K562 (cell line): ENCODE data around the gene SLC25A20. TPM values are rescaled to one million over a fixed set of nuclear protein-coding genes. Genes with fewer than 3 reads are reported as not detected.

Experiments
- BACH1 ChIP-seq: fragments of 200-800 bp; sonication (Bioruptor generic); IDR thresholded peaks from 2 replicates; pipeline ENCODE4 v1.6.1; 2016; ENCODE audit warnings: missing genetic modification characterization, missing compliant biosample characterization
- CREB1 ChIP-seq, 2 experiments: sonication (generic) in 1 of 2; formaldehyde crosslinking in 1 of 2; IDR thresholded peaks; 2 replicates each; pipeline versions ENCODE4 v1.6.1 to v1.8.0; 2012 to 2022; ENCODE audit warnings: inconsistent platforms in 1 of 2, mild to moderate bottlenecking in 1 of 2, missing genetic modification reagents in 1 of 2, moderate library complexity in 1 of 2
- ETV1 ChIP-seq: fragments of 450-650 bp; conservative IDR thresholded peaks from 2 replicates; pipeline ENCODE4 v1.6.1; 2016; ENCODE audit warnings: missing genetic modification characterization, control low read depth, low read depth, missing compliant biosample characterization
- HMG20A ChIP-seq: fragments of 450-650 bp; formaldehyde crosslinking; conservative IDR thresholded peaks from 2 replicates; pipeline ENCODE4 v1.4.0; 2020; ENCODE audit warnings: mild to moderate bottlenecking, mixed read lengths
- IRF2 ChIP-seq: sonication (generic); formaldehyde crosslinking; IDR thresholded peaks from 2 replicates; pipeline ENCODE4 v1.8.1; 2022; ENCODE audit warnings: mild to moderate bottlenecking, missing genetic modification reagents
- PRPF4 ChIP-seq: fragments of 200-400 bp; formaldehyde crosslinking; IDR thresholded peaks from one replicate; pipeline ENCODE4 v1.6.1; 2017; ENCODE audit warnings: low read length, low read depth, mild to moderate bottlenecking; ENCODE audit not compliant: insufficient read depth, poor library complexity, severe bottlenecking
- SMAD4 ChIP-seq: fragments of 250-450 bp; sonication (Bioruptor Pico); conservative IDR thresholded peaks from 2 replicates; pipeline ENCODE4 v1.8.0; 2021; ENCODE audit warnings: inconsistent platforms, mild to moderate bottlenecking, moderate library complexity
- SREBF1 ChIP-seq: fragments of 150-350 bp; IDR thresholded peaks from 2 replicates; pipeline ENCODE4 v1.6.1; 2014; ENCODE audit warnings: antibody characterized with exemption, low read depth, low read length, borderline replicate concordance
- TAF7 ChIP-seq: fragments of 450-650 bp; IDR thresholded peaks from 2 replicates; pipeline ENCODE4 v1.6.1; 2016; ENCODE audit warnings: missing genetic modification characterization, missing compliant biosample characterization
- TCF7L2 ChIP-seq: fragments of 150-350 bp; IDR thresholded peaks from 2 replicates; pipeline ENCODE4 v1.6.1; 2016; ENCODE audit warnings: low read depth, mild to moderate bottlenecking, low read length, moderate library complexity
- U2AF1 ChIP-seq: fragments of 200-400 bp; formaldehyde crosslinking; optimal IDR thresholded peaks from 2 replicates; pipeline ENCODE3; 2017; ENCODE audit warnings: mild to moderate bottlenecking, low read depth, low read length, moderate library complexity
- ZNF239 ChIP-seq: fragments of 250-450 bp; sonication (Bioruptor Pico); IDR thresholded peaks from 2 replicates; pipeline ENCODE4 v1.4.0; 2020; ENCODE audit warnings: mild to moderate bottlenecking
- polyA plus RNA-seq, 8 experiments: library from polyadenylated mRNA; depleted of rRNA in 4 of 8; stranded (reverse) in 5 of 8; unstranded in 3 of 8; fragments of >200 nt; fragmentation: Nextera tagmentation in 2 of 8; fragmentation: Illumina TruSeq in 1 of 8; extraction: Ambion mirVana in 2 of 8; extraction: Trizol in 1 of 8; gene quantifications; 2 replicates each; pipeline versions ENCODE4 v1.2.1 to v1.2.3, GENCODE V29; 2011 to 2014; ENCODE audit warnings: inconsistent platforms in 1 of 8, missing spikeins in 1 of 8
- total RNA-seq, 7 experiments: library from RNA; depleted of rRNA in 6 of 7; stranded (reverse); fragments of >200 nt in 6 of 7; fragmentation: Illumina TruSeq in 2 of 7; extraction: Trizol in 2 of 7; gene quantifications; 2 replicates each; pipeline versions ENCODE4 v1.2.1 to v1.2.3, GENCODE V29; 2011 to 2021; ENCODE audit warnings: low replicate concordance in 1 of 7
- TF ChIP-seq, protein P1 (sequence below), 2 experiments: fragments of 450-650 bp; IDR thresholded peaks; 2 replicates each; pipeline ENCODE4 v1.6.1; 2016; ENCODE audit warnings: mild to moderate bottlenecking in 2 of 2, borderline replicate concordance in 1 of 2, low read depth in 1 of 2, moderate library complexity in 1 of 2
- TF ChIP-seq, protein P2 (sequence below): fragments of 200-400 bp; formaldehyde crosslinking; IDR thresholded peaks from 2 replicates; pipeline ENCODE4 v1.6.1; 2017; ENCODE audit warnings: mild to moderate bottlenecking, low read depth, low read length, moderate library complexity
- TF ChIP-seq, protein P3 (sequence below): fragments of 250-450 bp; sonication (Bioruptor Pico); IDR thresholded peaks from 2 replicates; pipeline ENCODE4 v1.8.0; 2021; ENCODE audit warnings: borderline replicate concordance, mild to moderate bottlenecking, moderate library complexity; ENCODE audit not compliant: poor library complexity, severe bottlenecking

Gene SLC25A20
- total and polyA plus RNA-seq, 9 of the 15 experiments (the other 6 are each of a cell fraction or from before 2014, with no cell fraction given), result 14.3 to 48.1 (median 21.6) TPM

DNA sequence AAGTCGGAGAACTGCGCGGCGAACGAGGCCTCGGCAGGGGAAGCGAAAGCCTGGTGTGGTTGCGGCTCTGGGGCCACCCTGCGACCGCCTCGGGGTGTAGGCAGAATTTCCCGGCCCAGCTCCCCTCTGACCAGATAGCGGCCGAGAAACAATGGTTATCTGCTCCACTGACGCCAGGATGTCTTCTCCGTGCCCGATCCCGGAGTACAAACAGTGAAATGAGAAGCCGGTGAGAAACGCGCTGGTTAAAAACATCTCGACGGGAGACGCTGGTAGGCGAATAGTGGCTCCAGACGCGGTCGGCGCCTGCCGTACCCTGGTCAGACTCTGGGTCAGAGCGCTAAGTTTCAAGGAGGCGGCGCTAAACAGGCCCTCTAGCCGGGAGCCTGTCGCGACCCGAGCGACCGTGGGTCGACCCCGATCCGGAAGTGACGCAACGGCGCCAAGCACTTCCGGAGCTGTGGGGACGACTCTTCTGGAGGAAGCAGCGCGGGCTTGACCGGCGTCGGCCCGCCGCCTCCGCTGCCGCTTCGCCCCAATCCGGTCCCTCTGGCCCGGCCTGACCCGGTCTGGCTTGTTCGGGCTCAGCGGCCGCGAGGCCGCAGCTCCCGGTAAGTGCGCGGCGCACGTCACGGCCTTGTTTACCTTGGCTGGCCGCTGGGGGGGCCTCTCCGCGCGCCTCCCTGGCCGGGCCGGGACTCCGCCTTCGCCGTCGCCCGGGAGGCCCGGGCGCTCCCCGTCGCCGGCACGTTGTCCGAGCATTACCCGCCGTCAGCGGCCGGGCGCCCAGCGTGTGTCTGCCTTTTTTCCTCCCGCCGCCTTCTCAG is 19.9 kb upstream of the SLC25A20 start, which contains the start of gene ARIH2 (continued):
- TF ChIP-seq, protein P1, sequence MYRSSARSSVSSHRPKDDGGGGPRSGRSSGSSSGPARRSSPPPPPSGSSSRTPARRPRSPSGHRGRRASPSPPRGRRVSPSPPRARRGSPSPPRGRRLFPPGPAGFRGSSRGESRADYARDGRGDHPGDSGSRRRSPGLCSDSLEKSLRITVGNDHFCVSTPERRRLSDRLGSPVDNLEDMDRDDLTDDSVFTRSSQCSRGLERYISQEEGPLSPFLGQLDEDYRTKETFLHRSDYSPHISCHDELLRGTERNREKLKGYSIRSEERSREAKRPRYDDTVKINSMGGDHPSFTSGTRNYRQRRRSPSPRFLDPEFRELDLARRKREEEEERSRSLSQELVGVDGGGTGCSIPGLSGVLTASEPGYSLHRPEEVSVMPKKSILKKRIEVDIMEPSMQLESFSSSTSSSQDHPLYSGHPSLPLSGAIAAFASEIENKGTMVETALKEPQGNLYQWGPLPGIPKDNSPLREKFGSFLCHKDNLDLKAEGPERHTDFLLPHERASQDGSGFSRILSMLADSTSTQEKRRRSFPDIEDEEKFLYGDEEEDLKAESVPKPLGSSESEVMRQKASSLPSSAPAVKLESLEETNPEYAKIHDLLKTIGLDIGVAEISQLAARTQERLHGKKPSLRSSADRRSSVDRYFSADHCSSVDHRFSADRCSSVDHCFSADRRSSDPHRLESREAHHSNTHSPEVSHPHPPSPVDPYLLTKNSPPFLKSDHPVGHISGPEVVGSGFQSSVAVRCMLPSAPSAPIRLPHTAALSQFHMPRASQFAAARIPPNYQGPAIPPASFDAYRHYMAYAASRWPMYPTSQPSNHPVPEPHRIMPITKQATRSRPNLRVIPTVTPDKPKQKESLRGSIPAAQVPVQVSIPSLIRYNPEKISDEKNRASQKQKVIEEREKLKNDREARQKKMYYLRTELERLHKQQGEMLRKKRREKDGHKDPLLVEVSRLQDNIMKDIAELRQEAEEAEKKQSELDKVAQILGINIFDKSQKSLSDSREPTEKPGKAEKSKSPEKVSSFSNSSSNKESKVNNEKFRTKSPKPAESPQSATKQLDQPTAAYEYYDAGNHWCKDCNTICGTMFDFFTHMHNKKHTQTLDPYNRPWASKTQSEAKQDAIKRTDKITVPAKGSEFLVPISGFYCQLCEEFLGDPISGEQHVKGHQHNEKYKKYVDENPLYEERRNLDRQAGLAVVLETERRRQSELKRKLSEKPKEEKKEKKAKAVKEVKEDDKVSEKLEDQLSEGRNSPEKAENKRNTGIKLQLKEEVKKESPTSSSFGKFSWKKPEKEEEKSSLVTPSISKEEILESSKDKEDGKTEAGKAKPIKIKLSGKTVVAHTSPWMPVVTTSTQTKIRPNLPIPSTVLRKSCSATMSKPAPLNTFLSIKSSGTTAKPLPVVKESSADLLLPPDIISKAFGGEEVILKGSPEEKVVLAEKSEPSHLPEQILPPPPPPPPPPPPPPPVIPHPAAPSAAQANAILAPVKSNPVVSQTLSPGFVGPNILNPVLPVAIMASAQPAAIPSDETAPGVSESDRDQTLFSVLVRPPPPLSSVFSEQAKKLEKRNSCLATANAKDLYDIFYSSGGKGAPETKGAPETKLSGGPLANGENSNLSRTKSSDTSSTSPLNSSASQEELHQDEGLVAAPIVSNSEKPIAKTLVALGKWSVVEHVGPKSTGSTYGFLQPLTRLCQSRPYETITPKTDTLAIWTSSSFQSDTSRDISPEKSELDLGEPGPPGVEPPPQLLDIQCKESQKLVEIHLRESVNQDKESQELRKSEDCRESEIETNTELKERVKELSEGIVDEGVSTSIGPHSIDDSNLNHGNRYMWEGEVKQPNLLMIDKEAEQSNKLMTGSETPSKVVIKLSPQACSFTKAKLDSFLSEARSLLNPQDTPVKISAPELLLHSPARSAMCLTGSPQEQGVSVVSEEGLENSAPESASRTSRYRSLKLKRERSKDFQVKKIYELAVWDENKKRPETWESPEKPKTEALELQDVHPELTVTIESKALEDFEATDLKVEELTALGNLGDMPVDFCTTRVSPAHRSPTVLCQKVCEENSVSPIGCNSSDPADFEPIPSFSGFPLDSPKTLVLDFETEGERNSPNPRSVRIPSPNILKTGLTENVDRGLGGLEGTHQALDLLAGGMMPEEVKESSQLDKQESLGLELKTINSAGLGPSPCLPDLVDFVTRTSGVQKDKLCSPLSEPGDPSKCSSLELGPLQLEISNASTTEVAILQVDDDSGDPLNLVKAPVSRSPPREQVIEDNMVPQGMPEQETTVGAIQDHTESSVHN (IDR thresholded peaks at IDR 0.05; ENCODE audit: borderline replicate concordance in 1 of 2, low read depth in 1 of 2), result no peak
- TF ChIP-seq TCF7L2, result no peak
- no peak for TF ChIP-seq IRF2 (CRISPR knock-in tag)
- no peak for TF ChIP-seq HMG20A (CRISPR knock-in tag)
- TF ChIP-seq, protein P2, sequence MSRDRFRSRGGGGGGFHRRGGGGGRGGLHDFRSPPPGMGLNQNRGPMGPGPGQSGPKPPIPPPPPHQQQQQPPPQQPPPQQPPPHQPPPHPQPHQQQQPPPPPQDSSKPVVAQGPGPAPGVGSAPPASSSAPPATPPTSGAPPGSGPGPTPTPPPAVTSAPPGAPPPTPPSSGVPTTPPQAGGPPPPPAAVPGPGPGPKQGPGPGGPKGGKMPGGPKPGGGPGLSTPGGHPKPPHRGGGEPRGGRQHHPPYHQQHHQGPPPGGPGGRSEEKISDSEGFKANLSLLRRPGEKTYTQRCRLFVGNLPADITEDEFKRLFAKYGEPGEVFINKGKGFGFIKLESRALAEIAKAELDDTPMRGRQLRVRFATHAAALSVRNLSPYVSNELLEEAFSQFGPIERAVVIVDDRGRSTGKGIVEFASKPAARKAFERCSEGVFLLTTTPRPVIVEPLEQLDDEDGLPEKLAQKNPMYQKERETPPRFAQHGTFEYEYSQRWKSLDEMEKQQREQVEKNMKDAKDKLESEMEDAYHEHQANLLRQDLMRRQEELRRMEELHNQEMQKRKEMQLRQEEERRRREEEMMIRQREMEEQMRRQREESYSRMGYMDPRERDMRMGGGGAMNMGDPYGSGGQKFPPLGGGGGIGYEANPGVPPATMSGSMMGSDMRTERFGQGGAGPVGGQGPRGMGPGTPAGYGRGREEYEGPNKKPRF, result no peak
- TF ChIP-seq PRPF4, result peak; percentile 40
- TF ChIP-seq ZNF239, result no peak
- no peak for TF ChIP-seq SREBF1
- TF ChIP-seq CREB1 (IDR thresholded peaks at IDR 0.05), result peak; percentile 70
- peak; percentile 87 for TF ChIP-seq CREB1 (CRISPR knock-in tag; IDR thresholded peaks at IDR 0.05)
- TF ChIP-seq SMAD4, result peak; percentile 57
- TF ChIP-seq BACH1 (tag), result no peak
- peak; percentile 88 for TF ChIP-seq ETV1 (tag)
- TF ChIP-seq TAF7 (tag), result no peak
- peak; percentile 55 for TF ChIP-seq U2AF1
- TF ChIP-seq, protein P3, sequence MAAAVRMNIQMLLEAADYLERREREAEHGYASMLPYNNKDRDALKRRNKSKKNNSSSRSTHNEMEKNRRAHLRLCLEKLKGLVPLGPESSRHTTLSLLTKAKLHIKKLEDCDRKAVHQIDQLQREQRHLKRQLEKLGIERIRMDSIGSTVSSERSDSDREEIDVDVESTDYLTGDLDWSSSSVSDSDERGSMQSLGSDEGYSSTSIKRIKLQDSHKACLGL (CRISPR knock-in tag), result no peak
